Measurements from ENCODE around the gene ANKFN1. TPM values are rescaled to one million over a fixed set of nuclear protein-coding genes. Genes with fewer than 3 reads are reported as not detected.

ANKFN1 gene
- total RNA-seq, 1 experiment from 2014 or later, result not detected

DNA sequence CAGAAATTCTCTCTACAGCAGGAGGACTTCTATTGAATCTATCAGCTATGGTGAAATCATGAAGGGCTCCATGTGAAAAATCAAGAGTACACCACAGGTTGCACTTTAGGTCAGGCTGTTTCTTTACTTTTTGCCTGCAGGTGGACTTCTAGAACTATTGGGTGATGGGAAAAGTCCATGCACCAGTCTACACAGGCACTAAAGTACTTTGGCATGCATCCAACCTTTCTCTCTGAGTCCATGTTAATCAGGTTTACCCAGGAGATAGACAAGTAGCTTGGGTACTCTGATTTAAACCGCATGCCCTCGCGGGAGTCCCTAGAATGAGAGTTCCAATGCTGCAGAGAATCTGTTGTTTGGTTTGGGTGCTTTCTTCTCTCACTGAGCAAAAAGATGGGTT, 9.1 kb upstream of the ANKFN1 start:
- BruUV-seq (replicated peaks), result no TSS peak
- no peak overlapping the region for H3K27ac ChIP-seq (ENCODE audit: low read length)
- DNase-seq (ENCODE audit: low read depth, low spot score) (no peak), ATAC-seq (no peak)
- H3K27me3 ChIP-seq (ENCODE audit: control insufficient read depth, insufficient read depth, low read length), result no peaks in the 10 kb centered on the region
- in situ Hi-C loops (cut with HindIII; ENCODE audit: low pct_unique_long_range_greater_than_20kb, low sequenced_read_pairs) (no loop called here), intact Hi-C loops (cut with micrococcal nuclease; ENCODE audit: unreplicated experiment) (no loop called here)
- TF ChIP-seq TCF7L2 (IDR thresholded peaks at IDR 0.05; ENCODE audit: low read depth, low read length) (no peak), SIN3A (IDR thresholded peaks at IDR 0.05; ENCODE audit: borderline replicate concordance, insufficient read depth, low read depth, low read length) (no peak), POLR2AphosphoS5 (IDR thresholded peaks at IDR 0.05; ENCODE audit: low read depth, low read length) (no peak)
- TF ChIP-seq, protein P1, sequence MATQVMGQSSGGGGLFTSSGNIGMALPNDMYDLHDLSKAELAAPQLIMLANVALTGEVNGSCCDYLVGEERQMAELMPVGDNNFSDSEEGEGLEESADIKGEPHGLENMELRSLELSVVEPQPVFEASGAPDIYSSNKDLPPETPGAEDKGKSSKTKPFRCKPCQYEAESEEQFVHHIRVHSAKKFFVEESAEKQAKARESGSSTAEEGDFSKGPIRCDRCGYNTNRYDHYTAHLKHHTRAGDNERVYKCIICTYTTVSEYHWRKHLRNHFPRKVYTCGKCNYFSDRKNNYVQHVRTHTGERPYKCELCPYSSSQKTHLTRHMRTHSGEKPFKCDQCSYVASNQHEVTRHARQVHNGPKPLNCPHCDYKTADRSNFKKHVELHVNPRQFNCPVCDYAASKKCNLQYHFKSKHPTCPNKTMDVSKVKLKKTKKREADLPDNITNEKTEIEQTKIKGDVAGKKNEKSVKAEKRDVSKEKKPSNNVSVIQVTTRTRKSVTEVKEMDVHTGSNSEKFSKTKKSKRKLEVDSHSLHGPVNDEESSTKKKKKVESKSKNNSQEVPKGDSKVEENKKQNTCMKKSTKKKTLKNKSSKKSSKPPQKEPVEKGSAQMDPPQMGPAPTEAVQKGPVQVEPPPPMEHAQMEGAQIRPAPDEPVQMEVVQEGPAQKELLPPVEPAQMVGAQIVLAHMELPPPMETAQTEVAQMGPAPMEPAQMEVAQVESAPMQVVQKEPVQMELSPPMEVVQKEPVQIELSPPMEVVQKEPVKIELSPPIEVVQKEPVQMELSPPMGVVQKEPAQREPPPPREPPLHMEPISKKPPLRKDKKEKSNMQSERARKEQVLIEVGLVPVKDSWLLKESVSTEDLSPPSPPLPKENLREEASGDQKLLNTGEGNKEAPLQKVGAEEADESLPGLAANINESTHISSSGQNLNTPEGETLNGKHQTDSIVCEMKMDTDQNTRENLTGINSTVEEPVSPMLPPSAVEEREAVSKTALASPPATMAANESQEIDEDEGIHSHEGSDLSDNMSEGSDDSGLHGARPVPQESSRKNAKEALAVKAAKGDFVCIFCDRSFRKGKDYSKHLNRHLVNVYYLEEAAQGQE (IDR thresholded peaks at IDR 0.05; ENCODE audit: insufficient read depth in 1 of 2, low read depth in 2 of 2, low read length in 1 of 2), result no peak
- TF ChIP-seq, protein P2, sequence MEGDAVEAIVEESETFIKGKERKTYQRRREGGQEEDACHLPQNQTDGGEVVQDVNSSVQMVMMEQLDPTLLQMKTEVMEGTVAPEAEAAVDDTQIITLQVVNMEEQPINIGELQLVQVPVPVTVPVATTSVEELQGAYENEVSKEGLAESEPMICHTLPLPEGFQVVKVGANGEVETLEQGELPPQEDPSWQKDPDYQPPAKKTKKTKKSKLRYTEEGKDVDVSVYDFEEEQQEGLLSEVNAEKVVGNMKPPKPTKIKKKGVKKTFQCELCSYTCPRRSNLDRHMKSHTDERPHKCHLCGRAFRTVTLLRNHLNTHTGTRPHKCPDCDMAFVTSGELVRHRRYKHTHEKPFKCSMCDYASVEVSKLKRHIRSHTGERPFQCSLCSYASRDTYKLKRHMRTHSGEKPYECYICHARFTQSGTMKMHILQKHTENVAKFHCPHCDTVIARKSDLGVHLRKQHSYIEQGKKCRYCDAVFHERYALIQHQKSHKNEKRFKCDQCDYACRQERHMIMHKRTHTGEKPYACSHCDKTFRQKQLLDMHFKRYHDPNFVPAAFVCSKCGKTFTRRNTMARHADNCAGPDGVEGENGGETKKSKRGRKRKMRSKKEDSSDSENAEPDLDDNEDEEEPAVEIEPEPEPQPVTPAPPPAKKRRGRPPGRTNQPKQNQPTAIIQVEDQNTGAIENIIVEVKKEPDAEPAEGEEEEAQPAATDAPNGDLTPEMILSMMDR (IDR thresholded peaks at IDR 0.05), result no peak
- ChIA-PET CTCF (no interaction called here), POLR2A (no interaction called here)
- H3K9me3 ChIP-seq (ENCODE audit: control insufficient read depth, insufficient read depth, low read depth, low read length), result no peaks in the 10 kb centered on the region
- no peaks in the 10 kb centered on the region for H3K36me3 ChIP-seq (ENCODE audit: control insufficient read depth, insufficient read depth, low read length)
- H3K4me1 ChIP-seq (ENCODE audit: control insufficient read depth, insufficient read depth, low read length), result no peaks in the 10 kb centered on the region
- H3K4me3 ChIP-seq (ENCODE audit: low read depth in 2 of 2, low read length in 2 of 2), result no peak overlapping the region

DNA sequence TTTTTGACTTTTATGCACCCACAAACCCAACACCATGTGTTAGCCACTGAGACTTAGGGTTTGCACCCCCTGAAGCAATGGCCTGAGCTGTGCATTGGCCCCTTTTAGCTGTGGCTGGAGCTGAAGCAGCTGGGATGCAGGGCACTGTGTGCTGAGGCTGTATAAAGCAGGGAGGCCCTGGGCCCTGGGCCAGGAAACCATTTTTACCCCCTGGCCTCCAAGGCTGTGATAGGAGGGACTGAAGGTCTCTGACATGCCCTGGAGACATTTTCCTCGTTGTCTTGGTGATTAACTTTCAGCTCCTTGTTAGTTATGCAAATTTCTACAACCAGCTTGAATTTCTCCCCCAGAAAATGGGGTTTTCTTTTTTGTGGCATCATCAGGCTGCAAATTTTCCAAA, 6.7 kb upstream of the ANKFN1 start:
- CTCF ChIA-PET, result no interaction called here
- POLR2A ChIA-PET, result no interaction called here
- no peak for ATAC-seq
- no peaks in the 10 kb centered on the region for H3K36me3 ChIP-seq (ENCODE audit: control insufficient read depth, insufficient read depth, low read length)
- no peaks in the 10 kb centered on the region for H3K9me3 ChIP-seq (ENCODE audit: control insufficient read depth, insufficient read depth, low read depth, low read length)
- no peak for DNase-seq (ENCODE audit: low read depth, low spot score)
- intact Hi-C loops (cut with micrococcal nuclease; ENCODE audit: unreplicated experiment) (no loop called here), in situ Hi-C loops (cut with HindIII; ENCODE audit: low pct_unique_long_range_greater_than_20kb, low sequenced_read_pairs) (no loop called here)
- no peak overlapping the region for H3K27ac ChIP-seq (ENCODE audit: low read length)
- no peaks in the 10 kb centered on the region for H3K27me3 ChIP-seq (ENCODE audit: control insufficient read depth, insufficient read depth, low read length)
- no TSS peak for BruUV-seq (replicated peaks)
- H3K4me3 ChIP-seq (ENCODE audit: low read depth in 2 of 2, low read length in 2 of 2), result no peak overlapping the region
- no peaks in the 10 kb centered on the region for H3K4me1 ChIP-seq (ENCODE audit: control insufficient read depth, insufficient read depth, low read length)
- TF ChIP-seq, protein P1 (IDR thresholded peaks at IDR 0.05; ENCODE audit: insufficient read depth in 1 of 2, low read depth in 2 of 2, low read length in 1 of 2), result no peak
- no peak for TF ChIP-seq POLR2AphosphoS5 (IDR thresholded peaks at IDR 0.05; ENCODE audit: low read depth, low read length)
- no peak for TF ChIP-seq SIN3A (IDR thresholded peaks at IDR 0.05; ENCODE audit: borderline replicate concordance, insufficient read depth, low read depth, low read length)
- TF ChIP-seq, protein P2 (IDR thresholded peaks at IDR 0.05), result no peak
- no peak for TF ChIP-seq TCF7L2 (IDR thresholded peaks at IDR 0.05; ENCODE audit: low read depth, low read length)
